IMR-90 (cell line): Measurements from ENCODE around the gene ATP11A. TPM values are rescaled to one million over a fixed set of nuclear protein-coding genes. Genes with fewer than 3 reads are reported as not detected.

Experiments
- ATAC-seq: fragments of 200-7000 bp; cut with Tn5 transposase; 2 replicates; pipeline ENCODE4 v1.9.1; 2020; ENCODE audit warnings: low read depth, mild to moderate bottlenecking, moderate library complexity
- BruUV-seq: library from RNA; stranded (reverse); fragments of 400-500 nt; replicated peaks from 2 replicates; lab custom pipeline; 2021; lab: Mats Ljungman, UMichigan
- CTCF ChIA-PET: fragments of 300-600 bp; formaldehyde crosslinking; extraction: SDS; loops from one replicate; lab custom pipeline; 2021; ENCODE audit warnings: antibody characterized with exemption; lab: Yijun Ruan, JAX
- POLR2A ChIA-PET: fragments of 300-600 bp; sonication (Branson Sonifier 250); formaldehyde crosslinking; loops from one replicate; lab custom pipeline; 2022; ENCODE audit warnings: antibody characterized with exemption; ENCODE audit not compliant: unreplicated experiment; lab: Charles Lee
- DNase-seq: peaks from one replicate; pipeline ENCODE4 v3.0.0; 2013
- H2AFZ ChIP-seq: replicated peaks from 2 replicates; pipeline ENCODE3; 2013; ENCODE audit warnings: low read length, mild to moderate bottlenecking; ENCODE audit not compliant: poor library complexity
- H2AK5ac ChIP-seq: 2 replicates; pipeline ENCODE4 v1.6.1; 2013; ENCODE audit warnings: low read depth, low read length, inconsistent platforms
- H2AK9ac ChIP-seq: replicated peaks from 2 replicates; pipeline ENCODE3; 2013; ENCODE audit warnings: mild to moderate bottlenecking, low read depth, low read length, moderate library complexity; ENCODE audit not compliant: poor library complexity
- H2BK120ac ChIP-seq: 2 replicates; pipeline ENCODE4 v1.6.1; 2013; ENCODE audit warnings: low read depth, low read length, inconsistent platforms
- H2BK15ac ChIP-seq: 3 replicates; pipeline ENCODE4 v1.6.1; 2013; ENCODE audit warnings: low read depth, low read length, inconsistent platforms
- H2BK20ac ChIP-seq: 2 replicates; pipeline ENCODE4 v1.6.1; 2013; ENCODE audit warnings: low read depth, mild to moderate bottlenecking, inconsistent platforms, low read length, moderate library complexity
- H2BK5ac ChIP-seq: 2 replicates; pipeline ENCODE4 v1.6.1; 2013; ENCODE audit warnings: mild to moderate bottlenecking, low read depth, low read length, inconsistent platforms; ENCODE audit not compliant: poor library complexity, severe bottlenecking
- H3K14ac ChIP-seq: replicated peaks from 2 replicates; pipeline ENCODE4 v1.6.1; 2013; ENCODE audit warnings: low read depth, low read length, inconsistent platforms
- H3K18ac ChIP-seq: 2 replicates; pipeline ENCODE4 v1.6.1; 2013; ENCODE audit warnings: low read depth, low read length, control low read depth
- H3K23ac ChIP-seq: 2 replicates; pipeline ENCODE4 v1.6.1; 2013; ENCODE audit warnings: low read depth, low read length, inconsistent platforms
- H3K27ac ChIP-seq: 2 replicates; pipeline ENCODE4 v1.5.1; 2013; ENCODE audit warnings: mild to moderate bottlenecking, control low read depth, low read length; ENCODE audit not compliant: insufficient read depth
- H3K27me3 ChIP-seq: 2 replicates; pipeline ENCODE4 v1.6.1; 2013; ENCODE audit warnings: low read length; ENCODE audit not compliant: control insufficient read depth, insufficient read depth
- H3K36me3 ChIP-seq: 2 replicates; pipeline ENCODE4 v1.6.1; 2013; ENCODE audit warnings: low read length, mixed read lengths; ENCODE audit not compliant: control insufficient read depth, insufficient read depth
- H3K4ac ChIP-seq: 2 replicates; pipeline ENCODE4 v1.6.1; 2013; ENCODE audit warnings: low read depth, low read length, inconsistent platforms
- H3K4me1 ChIP-seq: 2 replicates; pipeline ENCODE4 v1.6.1; 2013; ENCODE audit warnings: low read length, mixed read lengths; ENCODE audit not compliant: control insufficient read depth, insufficient read depth
- H3K4me2 ChIP-seq: 2 replicates; pipeline ENCODE4 v1.6.1; 2013; ENCODE audit warnings: low read depth, mild to moderate bottlenecking, control low read depth, low read length, moderate library complexity
- H3K4me3 ChIP-seq: 2 replicates; pipeline ENCODE4 v1.5.1; 2013; ENCODE audit warnings: low read depth, mild to moderate bottlenecking, control low read depth, low read length, moderate library complexity; ENCODE audit not compliant: insufficient read depth
- H3K56ac ChIP-seq: 2 replicates; pipeline ENCODE4 v1.6.1; 2013; ENCODE audit warnings: low read length, inconsistent platforms; ENCODE audit not compliant: insufficient read depth; ENCODE audit errors: extremely low read depth
- H3K79me1 ChIP-seq, 2 experiments: 2 replicates each; pipeline ENCODE4 v1.6.1; 2013; ENCODE audit warnings: low read length in 2 of 2, inconsistent platforms in 1 of 2, low read depth in 1 of 2
- H3K9ac ChIP-seq: 2 replicates; pipeline ENCODE4 v1.6.1; 2013; ENCODE audit warnings: low read depth, low read length, control low read depth
- H3K9me1 ChIP-seq: 2 replicates; pipeline ENCODE4 v1.6.1; 2013; ENCODE audit warnings: low read length, inconsistent platforms; ENCODE audit not compliant: insufficient read depth
- H3K9me3 ChIP-seq: 2 replicates; pipeline ENCODE4 v1.6.1; 2013; ENCODE audit warnings: low read length; ENCODE audit not compliant: control insufficient read depth, insufficient read depth
- H4K20me1 ChIP-seq: 2 replicates; pipeline ENCODE4 v1.6.1; 2013; ENCODE audit warnings: low read length, inconsistent platforms; ENCODE audit not compliant: insufficient read depth
- H4K5ac ChIP-seq: 2 replicates; pipeline ENCODE4 v1.6.1; 2013; ENCODE audit warnings: mild to moderate bottlenecking, low read depth, low read length, control low read depth
- H4K8ac ChIP-seq, 2 experiments: 2 replicates each; pipeline ENCODE4 v1.6.1; 2013; ENCODE audit warnings: low read depth in 2 of 2, low read length in 2 of 2, control low read depth in 1 of 2, inconsistent platforms in 1 of 2
- H4K91ac ChIP-seq: 2 replicates; pipeline ENCODE4 v1.6.1; 2013; ENCODE audit warnings: low read depth, low read length, inconsistent platforms; ENCODE audit not compliant: insufficient read depth
- CEBPB ChIP-seq: IDR thresholded peaks from 2 replicates; pipeline ENCODE4 v1.6.1; 2012; ENCODE audit warnings: low read depth, low read length, improper control_type of control experiment
- CHD1 ChIP-seq: IDR thresholded peaks from 2 replicates; pipeline ENCODE4 v1.6.1; 2012; ENCODE audit warnings: low read depth, low read length, improper control_type of control experiment
- MAFK ChIP-seq: IDR thresholded peaks from 2 replicates; pipeline ENCODE4 v1.6.1; 2012; ENCODE audit warnings: low read depth, low read length, improper control_type of control experiment
- MAZ ChIP-seq: IDR thresholded peaks from 2 replicates; pipeline ENCODE4 v1.6.1; 2012; ENCODE audit warnings: low read depth, mild to moderate bottlenecking, low read length, improper control_type of control experiment, moderate library complexity, borderline replicate concordance
- POLR2A ChIP-seq: IDR thresholded peaks from 2 replicates; pipeline ENCODE4 v1.6.1; 2012; ENCODE audit warnings: mild to moderate bottlenecking, low read depth, low read length
- RAD21 ChIP-seq: IDR thresholded peaks from 2 replicates; pipeline ENCODE4 v1.6.1; 2012; ENCODE audit warnings: low read length, improper control_type of control experiment
- WGBS, 2 experiments: methylation state at CpG; one replicate each; pipeline versions ENCODE4 v1.1.5 to v1.1.7; 2013; ENCODE audit warnings: missing lambda C conversion rate in 2 of 2; ENCODE audit not compliant: insufficient read length in 1 of 2; ENCODE audit errors: extremely low coverage in 2 of 2; 5-methylcytosine and 5-hydroxymethylcytosine counted together
- dilution Hi-C: fragments of 300-500 bp; cut with HindIII; formaldehyde crosslinking; loops from one replicate; pipeline ENCODE4 v1.14.3; 2018; ENCODE audit warnings: low sequenced_read_pairs; ENCODE audit not compliant: unreplicated experiment
- in situ Hi-C: fragments of 300-500 bp; cut with MboI; formaldehyde crosslinking; loops from 3 replicates; pipeline ENCODE4 v1.14.3; 2019; ENCODE audit warnings: low sequenced_read_pairs, inconsistent platforms, mixed read lengths
- intact Hi-C: fragments of 100-400 bp; cut with micrococcal nuclease; formaldehyde crosslinking; loops from 2 replicates; pipeline ENCODE4 v1.10.0; 2022
- polyA plus RNA-seq, 3 experiments: library from polyadenylated mRNA; depleted of rRNA; stranded (reverse); fragments of >200 nt; gene quantifications; 2 replicates each; pipeline ENCODE4 v1.2.3, GENCODE V29; 2012; ENCODE audit warnings: low replicate concordance in 1 of 3
- total RNA-seq: library from RNA; depleted of rRNA; stranded (reverse); fragments of >200 nt; gene quantifications from 2 replicates; pipeline ENCODE4 v1.2.3, GENCODE V29; 2012
- TF ChIP-seq, protein P1 (sequence below): conservative IDR thresholded peaks from 2 replicates; pipeline ENCODE4 v1.5.1; 2012; ENCODE audit warnings: mild to moderate bottlenecking, low read depth, low read length, improper control_type of control experiment

Gene ATP11A
- total and polyA plus RNA-seq, 2 of the 4 experiments (the other 2 are of a cell fraction) = 8.4 to 12.0 TPM

DNA sequence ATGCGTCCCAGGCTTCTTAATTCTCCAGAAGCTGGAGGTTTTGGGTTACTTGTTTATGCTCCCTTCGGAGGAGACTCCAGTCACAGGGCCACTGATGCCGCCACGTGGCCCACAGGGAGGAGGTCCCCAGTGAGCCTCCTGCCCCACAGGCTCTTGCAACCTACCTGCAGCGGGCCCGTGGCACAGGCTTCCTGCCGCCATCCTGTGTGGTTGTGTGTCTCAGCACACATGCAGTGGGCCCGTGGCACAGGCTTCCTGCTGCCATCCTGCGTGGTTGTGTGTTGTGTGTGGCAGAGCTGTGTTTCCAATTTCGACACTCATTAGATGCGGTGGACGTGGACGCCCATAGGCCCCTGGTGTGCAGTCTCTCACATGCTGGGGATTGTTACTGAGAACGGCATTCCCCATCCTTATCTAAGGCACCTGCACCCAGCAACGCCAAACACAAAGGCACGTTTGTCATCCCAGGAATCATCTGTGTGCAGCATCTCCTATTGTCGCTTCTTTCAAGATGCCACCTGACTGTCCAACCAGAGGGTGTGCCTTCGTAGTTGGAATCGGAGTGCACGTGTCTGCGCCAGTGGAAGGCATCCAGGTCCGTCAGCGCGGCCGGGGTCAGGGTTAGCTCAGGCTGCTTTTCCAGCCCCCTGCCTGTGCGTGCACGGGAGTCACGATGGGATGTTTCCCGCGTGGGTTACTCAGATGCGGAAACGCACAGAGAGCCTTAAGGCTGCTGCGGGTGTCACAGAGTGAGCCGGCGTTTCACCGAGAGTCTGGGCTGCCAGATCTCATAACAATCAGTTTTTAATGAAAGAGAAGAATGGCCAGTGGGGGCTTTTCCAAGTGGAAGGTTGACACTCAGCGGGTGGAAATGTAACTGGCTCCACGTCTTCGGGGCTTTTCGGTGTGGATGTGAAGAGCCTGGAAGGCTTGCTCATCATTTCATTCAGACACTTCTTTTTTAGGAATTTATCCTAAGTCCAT lies 119.8 kb downstream of the ATP11A start:
- 95% methylated on average over 17 of the region's 40 CpGs; no CpG with 5 or more reads in 1 of the 2 experiments for WGBS, 2 experiments
- Histone ChIP-seq H3K9ac (no peak overlapping the region), H2BK120ac (no peak overlapping the region), H3K27me3 (no peaks in the 10 kb centered on the region), H4K8ac (no peak overlapping the region), H3K4ac (no peak overlapping the region), H2BK15ac (no peak overlapping the region), H3K18ac (no peak overlapping the region), H3K9me3 (no peaks in the 10 kb centered on the region), H2BK5ac (no peak overlapping the region), H3K23ac (no peak overlapping the region), H2AK9ac (no peak overlapping the region), H3K4me3 (no peak overlapping the region), H3K9me1 (peaks cover 6% of the 10 kb centered on the region; the same call in 1 of the 2 replicates), H2BK20ac (no peak overlapping the region), H3K14ac (no peak overlapping the region), H4K91ac (no peak overlapping the region), H2AFZ (no peak overlapping the region), H4K20me1 (no peaks in the 10 kb centered on the region), H3K4me1 (no peaks in the 10 kb centered on the region), H3K27ac (no peak overlapping the region), H3K56ac (no peak overlapping the region), H3K79me1 (no peaks in the 10 kb centered on the region), H2AK5ac (no peak overlapping the region), H4K5ac (no peak overlapping the region), H3K4me2 (no peak overlapping the region), H3K36me3 (peaks cover 12% of the 10 kb centered on the region; the same call in 1 of the 2 replicates)
- no peak for DNase-seq
- no TSS peak for BruUV-seq
- dilution Hi-C loops = no loop called here
- TF ChIP-seq POLR2A (no peak), CHD1 (no peak), MAZ (no peak), CEBPB (no peak), RAD21 (no peak), MAFK (no peak)
- TF ChIP-seq, protein P1, sequence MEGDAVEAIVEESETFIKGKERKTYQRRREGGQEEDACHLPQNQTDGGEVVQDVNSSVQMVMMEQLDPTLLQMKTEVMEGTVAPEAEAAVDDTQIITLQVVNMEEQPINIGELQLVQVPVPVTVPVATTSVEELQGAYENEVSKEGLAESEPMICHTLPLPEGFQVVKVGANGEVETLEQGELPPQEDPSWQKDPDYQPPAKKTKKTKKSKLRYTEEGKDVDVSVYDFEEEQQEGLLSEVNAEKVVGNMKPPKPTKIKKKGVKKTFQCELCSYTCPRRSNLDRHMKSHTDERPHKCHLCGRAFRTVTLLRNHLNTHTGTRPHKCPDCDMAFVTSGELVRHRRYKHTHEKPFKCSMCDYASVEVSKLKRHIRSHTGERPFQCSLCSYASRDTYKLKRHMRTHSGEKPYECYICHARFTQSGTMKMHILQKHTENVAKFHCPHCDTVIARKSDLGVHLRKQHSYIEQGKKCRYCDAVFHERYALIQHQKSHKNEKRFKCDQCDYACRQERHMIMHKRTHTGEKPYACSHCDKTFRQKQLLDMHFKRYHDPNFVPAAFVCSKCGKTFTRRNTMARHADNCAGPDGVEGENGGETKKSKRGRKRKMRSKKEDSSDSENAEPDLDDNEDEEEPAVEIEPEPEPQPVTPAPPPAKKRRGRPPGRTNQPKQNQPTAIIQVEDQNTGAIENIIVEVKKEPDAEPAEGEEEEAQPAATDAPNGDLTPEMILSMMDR = no peak
- POLR2A ChIA-PET = no interaction called here
- intact Hi-C loops = no loop called here
- CTCF ChIA-PET = no interaction called here
- in situ Hi-C loops = no loop called here
- no peak for ATAC-seq
